Endometrial microvascular endothelial cells (primary cell): Measurements from ENCODE around the gene CYP27B1. TPM values are rescaled to one million over a fixed set of nuclear protein-coding genes. Genes with fewer than 3 reads are reported as not detected.
"Not testable (repeated sequence)": the region's sequence is repeated elsewhere in the genome, so short reads cannot be mapped to it uniquely, and the experiment has no call there.

Experiments
- in situ Hi-C: cut with HindIII; loops from 2 replicates; pipeline ENCODE4 v1.10.0; 2017; ENCODE audit warnings: low sequenced_read_pairs, low pct_unique_long_range_greater_than_20kb; ENCODE audit errors: inconsistent ontology term
- total RNA-seq: library from RNA; depleted of rRNA; stranded (reverse); fragments of >200 nt; gene quantifications from one replicate; pipeline ENCODE4 v1.2.3, GENCODE V29; 2015; ENCODE audit errors: inconsistent ontology term

Gene CYP27B1
- total RNA-seq, 1 donor from 2014 or later: 1.9 TPM

GRCh38 chr12:57727758-57728395 lies 39.0 kb downstream of the CYP27B1 start:
- in situ Hi-C loops: no loop called here

- in situ Hi-C loops: no loop called here
These were observed 39.8 kb downstream of the CYP27B1 start for GRCh38 chr12:57726884-57727757.

- in situ Hi-C loops: no loop called here
These were observed 40.6 kb downstream of the CYP27B1 start for GRCh38 chr12:57726151-57726883.

GRCh38 chr12:57725851-57726150 lies 41.1 kb downstream of the CYP27B1 start:
- in situ Hi-C loops: no loop called here

GRCh38 chr12:57724936-57725740 lies 41.7 kb downstream of the CYP27B1 start:
- in situ Hi-C loops: no loop called here

- in situ Hi-C loops: no loop called here
These were observed 42.6 kb downstream of the CYP27B1 start for GRCh38 chr12:57724003-57724935.

GRCh38 chr12:57723630-57723962 lies 43.3 kb downstream of the CYP27B1 start:
- in situ Hi-C loops: no loop called here

GRCh38 chr12:57722716-57723629 lies 43.9 kb downstream of the CYP27B1 start:
- in situ Hi-C loops: no loop called here

GRCh38 chr12:57721846-57722608 lies 44.9 kb downstream of the CYP27B1 start:
- in situ Hi-C loops: not testable (repeated sequence)

GRCh38 chr12:57720606-57721595 lies 46.0 kb downstream of the CYP27B1 start:
- in situ Hi-C loops: no loop called here

- in situ Hi-C loops: no loop called here
These were observed 46.9 kb downstream of the CYP27B1 start for GRCh38 chr12:57719777-57720605.

GRCh38 chr12:57718641-57719528 lies 48.0 kb downstream of the CYP27B1 start:
- in situ Hi-C loops: no loop called here

GRCh38 chr12:57717846-57718640 lies 48.8 kb downstream of the CYP27B1 start:
- in situ Hi-C loops: no loop called here
